Body of pancreas (tissue), 4 donors: Measurements from ENCODE around the gene EML4.

Source experiments
- CTCF ChIP-seq, 7 experiments: fragments of 450-650 bp in 4 of 7; fragments of 200-600 bp in 3 of 7; sonication (generic) in 3 of 7; IDR thresholded peaks; one replicate each; pipeline ENCODE4 v1.5.1; 2016 to 2019; ENCODE audit warnings: antibody characterized with exemption in 7 of 7
- POLR2A ChIP-seq, 3 donors: fragments of 450-650 bp; IDR thresholded peaks; one replicate each; pipeline ENCODE4 v1.6.1; 2016; ENCODE audit warnings: antibody characterized with exemption in 3 of 3, mild to moderate bottlenecking in 2 of 3

- TF ChIP-seq CTCF (IDR thresholded peaks at IDR 0.05) (no peak), POLR2A (IDR thresholded peaks at IDR 0.05) (no peak)
These were observed 195.5 kb downstream of the EML4 start for GRCh38 chr2:42364658-42365057.
